Measurements from ENCODE around the gene BTN2A1.
A peak's percentile ranks its signal among the peaks of the same experiment; 100 is the strongest.
"Not testable (repeated sequence)": the region's sequence is repeated elsewhere in the genome, so short reads cannot be mapped to it uniquely, and the experiment has no call there.

BTN2A1 gene

DNA sequence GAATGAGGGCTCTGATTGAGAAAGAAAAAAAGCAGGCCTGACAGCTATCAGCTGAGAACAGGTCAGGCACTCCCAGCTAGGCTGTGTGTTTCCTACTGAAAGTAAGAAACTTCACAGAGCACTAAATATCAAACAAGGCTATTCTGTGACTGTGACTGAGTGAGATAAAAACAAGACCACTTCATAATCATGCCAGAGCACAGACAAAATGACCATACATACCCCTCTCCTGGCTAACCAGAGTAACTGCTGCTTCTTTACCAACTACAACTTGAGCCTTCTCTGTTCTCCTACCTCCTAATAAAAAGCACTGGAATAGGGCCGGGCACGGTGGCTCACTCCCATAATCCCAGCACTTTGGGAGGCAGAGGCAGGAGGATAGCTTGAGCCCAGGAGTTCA lies 35.5 kb downstream of the BTN2A1 start:
- DNase-seq (ENCODE audit: low read depth) = no peak

DNA sequence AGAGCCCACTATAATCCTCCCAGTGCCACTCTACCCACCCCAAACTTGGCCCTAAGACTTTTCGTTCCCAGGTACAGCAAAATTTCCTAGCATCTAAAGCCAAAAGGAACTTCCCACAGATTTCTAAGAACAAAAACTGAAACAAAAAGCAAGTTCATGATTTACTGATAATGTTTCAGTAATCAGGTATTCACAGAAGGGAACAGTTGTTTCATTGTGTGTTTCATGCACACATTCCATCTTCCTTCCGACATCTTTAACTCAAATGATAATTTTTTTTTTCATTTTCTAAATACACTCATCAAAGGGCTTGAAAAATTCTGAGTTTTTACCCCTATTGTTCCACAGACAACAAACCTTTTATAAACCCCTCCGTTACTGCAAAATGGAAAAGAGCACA lies 36.4 kb downstream of the BTN2A1 start:
- no peak for DNase-seq (ENCODE audit: low read depth)

DNA sequence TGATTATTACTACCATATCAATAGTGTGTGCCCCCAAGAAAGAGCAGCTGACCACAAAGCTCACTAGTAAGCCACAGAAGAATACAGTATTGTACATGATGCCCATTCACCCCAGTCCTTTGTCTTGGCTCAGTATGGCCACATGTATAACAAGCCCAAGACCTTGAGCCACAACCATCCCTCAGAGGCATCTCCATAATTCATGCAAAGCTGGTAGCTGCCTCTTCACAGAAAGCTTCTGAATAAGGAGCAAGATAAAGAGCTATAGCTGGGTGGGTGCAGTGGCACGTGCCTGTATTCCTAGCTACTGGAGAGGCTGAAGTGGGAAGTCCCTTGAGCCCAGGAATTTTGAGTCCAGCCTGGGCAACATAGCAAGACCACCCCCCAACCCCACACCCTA lies 37.5 kb downstream of the BTN2A1 start:
- DNase-seq (ENCODE audit: low read depth) = no peak

DNA sequence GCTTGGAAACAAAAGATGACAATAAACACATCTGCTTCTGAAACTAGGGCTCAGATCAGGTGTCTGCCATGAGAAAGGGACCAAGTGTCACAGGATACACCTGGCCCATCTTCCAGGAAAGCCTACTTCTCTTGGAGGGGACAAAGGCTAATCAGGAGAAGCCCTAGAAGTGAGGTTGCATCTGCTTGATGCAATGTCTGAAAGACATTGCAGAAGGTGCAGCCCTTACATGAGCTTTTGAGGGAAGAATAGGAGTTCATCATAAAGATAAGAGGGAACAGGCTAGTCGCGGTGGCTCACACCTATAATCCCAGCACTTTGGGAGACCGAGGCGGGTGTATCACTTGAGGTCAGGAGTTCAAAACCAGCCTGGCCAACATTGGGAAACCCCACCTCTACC lies 39.9 kb downstream of the BTN2A1 start:
- DNase-seq (ENCODE audit: low read depth) = no peak

DNA sequence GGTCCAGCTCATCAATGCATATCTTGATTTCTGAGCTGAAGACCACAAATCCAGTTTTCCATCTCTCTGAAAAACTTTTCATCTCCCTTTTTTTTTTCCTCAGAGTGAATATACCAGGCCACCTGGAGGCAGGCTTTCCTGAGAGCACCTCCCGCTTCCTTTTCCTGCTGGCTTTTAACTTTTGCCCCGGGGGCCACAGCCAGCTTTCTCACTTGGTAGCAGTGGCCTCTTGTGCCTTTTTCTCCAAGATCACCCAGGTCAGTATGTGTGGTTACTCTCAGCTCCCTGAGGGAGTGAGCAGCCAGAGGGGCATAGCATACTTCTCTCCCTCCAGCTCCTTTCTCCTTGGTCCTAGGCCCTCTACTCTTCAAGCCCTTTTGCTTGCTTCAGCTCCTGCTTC lies 42.3 kb downstream of the BTN2A1 start, which contains the start of gene BTN1A1:
Gene BTN1A1, plus strand, starts transcription at position 202 of the 400 bp plus-strand sequence. CDS start 984 bp downstream, outside the sequence.
- DNase-seq (ENCODE audit: low read depth) = no peak

DNA sequence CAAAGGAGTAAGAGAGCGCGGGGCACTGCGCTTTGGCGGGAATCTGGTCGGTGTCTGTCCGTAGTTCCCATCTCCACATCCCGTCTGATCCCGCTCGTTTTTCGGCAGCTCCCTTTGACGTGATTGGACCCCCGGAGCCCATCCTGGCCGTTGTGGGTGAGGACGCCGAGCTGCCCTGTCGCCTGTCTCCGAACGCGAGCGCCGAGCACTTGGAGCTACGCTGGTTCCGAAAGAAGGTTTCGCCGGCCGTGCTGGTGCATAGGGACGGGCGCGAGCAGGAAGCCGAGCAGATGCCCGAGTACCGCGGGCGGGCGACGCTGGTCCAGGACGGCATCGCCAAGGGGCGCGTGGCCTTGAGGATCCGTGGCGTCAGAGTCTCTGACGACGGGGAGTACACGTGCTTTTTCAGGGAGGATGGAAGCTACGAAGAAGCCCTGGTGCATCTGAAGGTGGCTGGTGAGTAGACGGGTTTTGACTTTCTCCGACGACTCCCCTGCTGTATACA lies 43.8 kb downstream of the BTN2A1 start:
- DNase-seq (ENCODE audit: low read depth) = peak; percentile 4

DNA sequence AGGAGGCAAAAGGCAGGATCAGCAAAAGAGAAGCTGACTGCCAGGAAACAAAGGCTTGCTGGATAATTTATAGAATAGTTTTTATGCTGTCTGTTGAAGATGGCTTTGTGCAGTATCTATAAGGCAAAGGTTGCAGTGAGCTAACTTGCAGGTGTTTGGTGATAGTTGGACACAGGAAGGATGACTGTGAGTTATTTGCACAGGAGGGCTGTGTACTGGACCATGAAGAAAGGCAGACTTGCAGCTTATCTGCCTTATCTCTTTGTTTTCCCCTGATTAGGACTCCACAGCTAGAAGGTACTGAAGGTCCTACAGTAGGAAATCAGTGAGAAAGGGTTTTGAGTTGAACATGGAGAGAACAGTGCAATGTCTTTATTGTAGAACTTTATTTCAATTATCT lies 44.4 kb downstream of the BTN2A1 start:
- no peak for DNase-seq (ENCODE audit: low read depth)

DNA sequence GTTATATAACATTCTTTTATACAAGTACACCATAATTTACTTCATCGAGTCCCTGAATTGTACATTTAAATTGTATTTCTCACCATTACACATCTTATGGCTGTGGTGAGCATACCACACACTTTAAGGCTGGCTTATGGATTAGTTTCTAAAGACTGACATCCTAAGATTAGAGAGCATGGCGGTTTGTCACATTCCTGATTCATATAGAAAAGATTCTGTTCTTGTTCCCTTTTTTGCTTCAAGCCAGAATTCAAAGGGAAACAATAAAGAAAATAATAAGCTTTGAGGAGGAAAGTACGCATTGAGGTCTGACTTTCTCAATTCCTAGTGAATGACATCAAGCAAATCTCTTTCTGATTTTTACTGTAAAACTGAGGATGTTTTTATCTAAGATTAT lies 44.9 kb downstream of the BTN2A1 start:
- no peak for DNase-seq (ENCODE audit: low read depth)

DNA sequence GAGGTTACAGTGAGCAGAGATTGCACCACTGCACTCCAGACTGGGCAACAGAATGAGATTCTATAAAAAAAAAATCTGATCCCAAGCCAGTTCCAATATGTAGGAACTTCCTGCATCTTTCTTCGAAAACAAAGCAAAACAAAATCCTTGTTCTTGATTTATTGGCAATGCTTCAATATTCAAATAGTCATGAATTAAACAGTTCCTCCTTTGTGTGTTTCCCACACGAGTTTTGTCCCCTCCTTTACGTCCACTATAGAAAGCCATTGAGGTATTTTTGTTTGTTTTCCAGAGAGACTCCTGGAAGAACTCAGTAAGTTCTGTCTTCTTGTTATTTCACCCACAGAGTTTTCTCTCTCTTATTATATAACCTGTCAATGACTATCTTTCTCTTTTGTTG lies 49.9 kb downstream of the BTN2A1 start:
- DNase-seq (ENCODE audit: low read depth) = no peak

DNA sequence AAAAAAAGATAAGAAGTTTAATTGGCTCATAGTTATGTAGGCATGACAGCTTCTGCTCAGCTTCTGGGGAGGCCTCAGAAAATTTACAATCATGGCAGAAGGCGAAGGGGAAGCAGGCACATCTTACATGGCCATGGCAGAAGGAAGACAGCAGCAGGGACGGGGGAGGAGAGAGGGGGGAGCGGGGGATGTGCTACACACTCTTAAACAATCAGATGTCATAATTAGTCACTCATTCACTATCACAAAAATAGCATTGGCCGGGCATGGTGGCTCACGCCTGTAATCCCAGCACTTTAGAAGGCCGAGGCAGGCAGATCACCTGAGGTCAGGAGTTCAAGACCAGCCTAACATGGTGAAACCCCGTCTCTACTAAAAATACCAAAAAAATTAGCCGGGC lies 53.3 kb downstream of the BTN2A1 start:
- DNase-seq (ENCODE audit: low read depth) = not testable (repeated sequence)

DNA sequence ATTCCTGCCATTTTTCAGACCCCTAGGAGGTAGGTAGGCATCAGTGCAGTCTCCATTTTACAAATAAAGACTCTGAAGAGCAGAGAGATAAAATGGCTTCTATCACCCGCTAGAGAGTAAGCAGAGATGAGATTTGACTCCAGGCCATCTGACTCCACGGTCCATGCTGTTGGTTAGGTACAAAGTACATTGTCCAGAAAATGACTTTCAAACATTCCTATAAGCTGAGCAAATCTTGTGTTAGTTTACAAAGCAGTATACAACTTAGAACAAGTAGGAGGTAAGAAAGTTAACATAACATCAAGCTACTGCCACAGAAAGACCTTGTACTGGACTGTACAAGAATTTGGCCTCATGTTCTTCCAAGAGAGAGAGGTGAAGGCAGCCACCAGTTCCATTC lies 57.2 kb downstream of the BTN2A1 start:
- DNase-seq (ENCODE audit: low read depth) = no peak

DNA sequence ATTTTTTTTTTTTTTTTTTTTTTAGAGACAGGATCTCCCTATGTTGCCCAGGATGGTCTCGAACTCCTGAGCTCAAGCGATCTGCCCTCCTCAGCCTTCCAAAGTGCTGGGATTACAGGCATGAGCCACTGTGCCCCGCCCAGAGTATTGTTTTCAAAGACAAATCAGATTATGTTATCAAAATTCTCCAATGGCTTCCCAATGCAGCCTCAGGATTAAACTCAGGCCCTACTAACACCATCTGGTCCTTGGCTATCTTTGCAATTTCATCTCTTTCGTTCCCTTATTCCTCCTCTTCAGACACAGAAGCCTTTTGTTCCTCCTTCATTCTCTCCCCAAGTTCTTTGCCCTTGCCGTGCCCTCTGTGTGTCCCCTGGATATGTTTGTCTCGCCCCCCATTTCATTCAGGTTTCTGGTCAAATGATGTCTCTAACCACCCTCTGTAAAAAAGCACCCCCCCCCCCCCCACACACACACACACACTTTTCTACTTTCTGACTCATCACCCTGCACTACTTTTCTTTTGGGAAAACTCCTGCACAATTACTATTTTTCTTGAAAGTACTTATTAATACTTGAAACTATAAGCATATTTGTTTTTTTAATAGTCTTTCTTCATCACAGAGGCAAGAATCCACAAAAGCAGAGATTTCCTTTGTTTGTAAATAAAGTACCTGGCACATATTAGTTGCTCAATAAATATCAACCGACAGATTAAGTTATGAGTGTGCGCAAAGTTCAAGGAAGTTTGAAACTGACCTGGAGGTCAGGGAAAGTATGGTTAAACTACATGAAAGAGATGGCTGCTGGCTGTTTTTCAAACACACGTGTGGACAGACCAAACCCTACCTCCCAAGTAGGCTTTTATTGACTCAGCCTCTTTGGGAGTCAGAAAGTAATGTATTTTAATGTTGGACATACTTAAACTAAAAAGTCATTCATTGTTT lies 59.0 kb downstream of the BTN2A1 start:
- DNase-seq (ENCODE audit: low read depth) = no peak

Data from T follicular helper cell (primary cell).